H1 (cell line): Measurements from ENCODE around the gene CTNS. TPM values are rescaled to one million over a fixed set of nuclear protein-coding genes. Genes with fewer than 3 reads are reported as not detected.

Experiments
- polyA plus RNA-seq, 7 experiments: library from polyadenylated mRNA; depleted of rRNA in 3 of 7; stranded (reverse) in 5 of 7; unstranded in 2 of 7; fragments of >200 nt in 5 of 7; fragments of 200-250 nt in 2 of 7; gene quantifications; 1 replicate in 5 of 7; 2 replicates in 1 of 7; 4 replicates in 1 of 7; pipeline versions ENCODE4 v1.2.1 to v1.2.3, GENCODE V29; 2011 to 2013; ENCODE audit warnings: missing spikeins in 2 of 7, mixed read lengths in 2 of 7
- total RNA-seq: library from RNA; stranded (reverse); fragmentation: NEBNext Ultra II Directional; extraction: Animal tissue kit (Norgen Biotek cat#: 25700); gene quantifications from 2 replicates; pipeline ENCODE4 v1.2.1, GENCODE V29; 2021
- TF ChIP-seq, protein P1 (sequence below), 3 experiments: IDR thresholded peaks; 1 replicate in 2 of 3; 2 replicates in 1 of 3; pipeline versions ENCODE4 v1.5.1 to v1.6.1; 2011; ENCODE audit warnings: low read length in 3 of 3, mild to moderate bottlenecking in 3 of 3, inconsistent platforms in 2 of 3, low read depth in 1 of 3, moderate library complexity in 1 of 3; ENCODE audit not compliant: insufficient read depth in 1 of 3; ENCODE audit errors: control extremely low read depth in 1 of 3

Gene CTNS
- total and polyA plus RNA-seq, 2 of the 8 experiments (the other 6 are each of a cell fraction or from before 2014, with no cell fraction given): 11.6 to 12.9 TPM

DNA sequence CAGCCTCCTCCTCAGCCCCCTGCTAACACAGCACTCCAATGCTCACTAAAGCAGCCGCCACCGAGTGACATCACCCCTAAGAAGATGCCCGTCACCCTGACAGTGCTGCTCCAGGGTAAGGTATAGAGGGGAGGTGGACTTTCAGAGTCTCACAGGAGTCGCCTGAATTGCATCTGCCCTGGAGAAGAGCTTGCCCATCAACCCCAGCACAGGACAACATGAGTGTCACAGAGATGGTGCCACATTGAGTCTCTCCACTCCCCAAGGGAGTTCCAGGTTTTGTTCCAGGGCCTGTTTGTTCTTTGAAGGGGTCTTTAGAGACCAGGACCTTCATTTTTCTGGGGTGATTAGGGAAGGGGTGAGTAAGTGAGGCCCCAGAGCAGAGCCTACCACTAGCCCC lies 61.6 kb downstream of the CTNS start (continued):
- TF ChIP-seq, protein P1, sequence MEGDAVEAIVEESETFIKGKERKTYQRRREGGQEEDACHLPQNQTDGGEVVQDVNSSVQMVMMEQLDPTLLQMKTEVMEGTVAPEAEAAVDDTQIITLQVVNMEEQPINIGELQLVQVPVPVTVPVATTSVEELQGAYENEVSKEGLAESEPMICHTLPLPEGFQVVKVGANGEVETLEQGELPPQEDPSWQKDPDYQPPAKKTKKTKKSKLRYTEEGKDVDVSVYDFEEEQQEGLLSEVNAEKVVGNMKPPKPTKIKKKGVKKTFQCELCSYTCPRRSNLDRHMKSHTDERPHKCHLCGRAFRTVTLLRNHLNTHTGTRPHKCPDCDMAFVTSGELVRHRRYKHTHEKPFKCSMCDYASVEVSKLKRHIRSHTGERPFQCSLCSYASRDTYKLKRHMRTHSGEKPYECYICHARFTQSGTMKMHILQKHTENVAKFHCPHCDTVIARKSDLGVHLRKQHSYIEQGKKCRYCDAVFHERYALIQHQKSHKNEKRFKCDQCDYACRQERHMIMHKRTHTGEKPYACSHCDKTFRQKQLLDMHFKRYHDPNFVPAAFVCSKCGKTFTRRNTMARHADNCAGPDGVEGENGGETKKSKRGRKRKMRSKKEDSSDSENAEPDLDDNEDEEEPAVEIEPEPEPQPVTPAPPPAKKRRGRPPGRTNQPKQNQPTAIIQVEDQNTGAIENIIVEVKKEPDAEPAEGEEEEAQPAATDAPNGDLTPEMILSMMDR (IDR thresholded peaks at IDR 0.05; ENCODE audit: control extremely low read depth in 1 of 3, insufficient read depth in 1 of 3, low read depth in 1 of 3, low read length in 3 of 3): no peak
